ENCODE results near the gene GRIP2. TPM values are rescaled to one million over a fixed set of nuclear protein-coding genes. Genes with fewer than 3 reads are reported as not detected.

GRIP2 gene
- polyA plus RNA-seq, 1 experiment = not detected

- Histone ChIP-seq H3K4me3 (ENCODE audit: low read depth, low read length) (no peak overlapping the region), H3K27ac (ENCODE audit: low read depth, low read length) (no peak overlapping the region), H3K9me3 (ENCODE audit: control insufficient read depth, insufficient read depth, low read length) (peaks cover 7% of the 10 kb centered on the region; the same call in 1 of the 2 replicates), H3K27me3 (ENCODE audit: control insufficient read depth, insufficient read depth, low read length) (peaks cover 9% of the 10 kb centered on the region)
- TF ChIP-seq CTCF (IDR thresholded peaks at IDR 0.05; ENCODE audit: low read depth, low read length) = no peak
- POLR2A ChIA-PET = no interaction called here
- CTCF ChIA-PET = interaction anchor here (0.5 to 1.3 kb wide), 3 partner anchors 17 to 321 kb away, joined by 4 to 5 read pairs (median 5); no protein-coding TSS in a partner anchor
- no peak for DNase-seq (ENCODE audit: low read depth, low spot score)
Measured at GRCh38 chr3:14503706-14504065, 36.5 kb downstream of the GRIP2 start.

- no peak for DNase-seq (ENCODE audit: low read depth, low spot score)
- POLR2A ChIA-PET = no interaction called here
- no peak for TF ChIP-seq CTCF (IDR thresholded peaks at IDR 0.05; ENCODE audit: low read depth, low read length)
- CTCF ChIA-PET = interaction anchor here (0.5 to 0.7 kb wide), 3 partner anchors 17 to 700 kb away, joined by 4 to 5 read pairs (median 5); no protein-coding TSS in a partner anchor
- H3K27me3 ChIP-seq (ENCODE audit: control insufficient read depth, insufficient read depth, low read length) = peaks cover 9% of the 10 kb centered on the region
- peaks cover 7% of the 10 kb centered on the region; the same call in 1 of the 2 replicates for H3K9me3 ChIP-seq (ENCODE audit: control insufficient read depth, insufficient read depth, low read length)
- no peak overlapping the region for H3K27ac ChIP-seq (ENCODE audit: low read depth, low read length)
- no peak overlapping the region for H3K4me3 ChIP-seq (ENCODE audit: low read depth, low read length)
Measured at GRCh38 chr3:14503033-14503705, 37.0 kb downstream of the GRIP2 start.

DNA sequence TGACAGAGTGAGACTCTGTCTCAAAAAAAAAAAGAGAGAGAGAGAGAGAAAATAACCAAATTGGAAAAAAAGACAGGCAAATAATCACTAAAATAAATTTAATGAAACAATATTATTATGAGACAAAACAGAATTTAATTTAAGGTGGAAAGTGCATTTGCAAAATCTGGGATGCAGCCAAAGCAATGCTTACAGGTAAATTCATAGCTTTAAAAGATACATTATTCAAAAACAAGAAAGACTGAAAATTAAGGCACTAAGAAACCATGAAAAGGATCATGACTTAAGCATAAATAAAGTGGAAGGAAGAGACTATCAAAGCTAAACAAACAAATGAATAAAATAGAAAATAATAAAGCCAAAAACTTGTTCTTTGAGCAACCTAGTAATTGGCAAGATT lies 37.7 kb downstream of the GRIP2 start:
- H3K4me3 ChIP-seq (ENCODE audit: low read depth, low read length) = no peak overlapping the region
- H3K9me3 ChIP-seq (ENCODE audit: control insufficient read depth, insufficient read depth, low read length) = peaks cover 7% of the 10 kb centered on the region; the same call in 1 of the 2 replicates
- CTCF ChIA-PET = interaction anchor here (0.6 to 0.7 kb wide), 2 partner anchors 248 to 701 kb away, joined by 4 to 5 read pairs; no protein-coding TSS in a partner anchor
- no peak overlapping the region for H3K27ac ChIP-seq (ENCODE audit: low read depth, low read length)
- H3K27me3 ChIP-seq (ENCODE audit: control insufficient read depth, insufficient read depth, low read length) = peaks cover 9% of the 10 kb centered on the region
- DNase-seq (ENCODE audit: low read depth, low spot score) = no peak
- POLR2A ChIA-PET = no interaction called here
- no peak for TF ChIP-seq CTCF (IDR thresholded peaks at IDR 0.05; ENCODE audit: low read depth, low read length)

- H3K9me3 ChIP-seq (ENCODE audit: control insufficient read depth, insufficient read depth, low read length) = peaks cover 4% of the 10 kb centered on the region; the same call in 1 of the 2 replicates
- H3K27me3 ChIP-seq (ENCODE audit: control insufficient read depth, insufficient read depth, low read length) = peaks cover 10% of the 10 kb centered on the region
- no peak overlapping the region for H3K27ac ChIP-seq (ENCODE audit: low read depth, low read length)
- no peak for DNase-seq (ENCODE audit: low read depth, low spot score)
- no peak for TF ChIP-seq CTCF (IDR thresholded peaks at IDR 0.05; ENCODE audit: low read depth, low read length)
- no peak overlapping the region for H3K4me3 ChIP-seq (ENCODE audit: low read depth, low read length)
- CTCF ChIA-PET = interaction anchor here (0.7 to 1.5 kb wide), 4 partner anchors 8 to 294 kb away, joined by 3 to 8 read pairs (median 6); no protein-coding TSS in a partner anchor
- POLR2A ChIA-PET = no interaction called here
Measured at GRCh38 chr3:14497321-14497720, 42.8 kb downstream of the GRIP2 start.

- peaks cover 10% of the 10 kb centered on the region for H3K27me3 ChIP-seq (ENCODE audit: control insufficient read depth, insufficient read depth, low read length)
- ChIA-PET POLR2A (no interaction called here), CTCF (no interaction called here)
- no peak for DNase-seq (ENCODE audit: low read depth, low spot score)
- no peaks in the 10 kb centered on the region for H3K9me3 ChIP-seq (ENCODE audit: control insufficient read depth, insufficient read depth, low read length)
- H3K4me3 ChIP-seq (ENCODE audit: low read depth, low read length) = no peak overlapping the region
- no peak for TF ChIP-seq CTCF (IDR thresholded peaks at IDR 0.05; ENCODE audit: low read depth, low read length)
- H3K27ac ChIP-seq (ENCODE audit: low read depth, low read length) = no peak overlapping the region
Measured at GRCh38 chr3:14496351-14496750, 43.8 kb downstream of the GRIP2 start.

Data from AG04450 (cell line).